Tibial nerve (tissue), 4 donors: Measurements from ENCODE around the gene ZNF841. TPM values are rescaled to one million over a fixed set of nuclear protein-coding genes. Genes with fewer than 3 reads are reported as not detected.
A peak's percentile ranks its signal among the peaks of the same experiment; 100 is the strongest.

ENCODE experiments used
- DNase-seq, 2 donors: peaks; one replicate each; pipeline ENCODE4 v3.0.0-alpha.2; 2019; ENCODE audit warnings: low spot score in 2 of 2
- H3K27ac ChIP-seq, 4 donors: fragments of 200-600 bp; sonication (generic) in 3 of 4; one replicate each; pipeline ENCODE4 v1.5.1; 2017 to 2019; ENCODE audit warnings: mild to moderate bottlenecking in 1 of 4
- H3K27me3 ChIP-seq, 2 donors: fragments of 200-600 bp; sonication (generic) in 1 of 2; one replicate each; pipeline versions ENCODE4 v1.5.1 to v1.6.0; 2017 to 2019
- H3K36me3 ChIP-seq, 3 donors: fragments of 200-600 bp; sonication (generic); one replicate each; pipeline ENCODE4 v1.5.1; 2018 to 2019
- H3K4me1 ChIP-seq, 4 donors: fragments of 200-600 bp; sonication (generic) in 3 of 4; one replicate each; pipeline ENCODE4 v1.5.1; 2017 to 2019
- H3K4me3 ChIP-seq, 4 donors: fragments of 200-600 bp; sonication (generic) in 3 of 4; one replicate each; pipeline ENCODE4 v1.5.1; 2017 to 2019; ENCODE audit warnings: mild to moderate bottlenecking in 1 of 4, moderate library complexity in 1 of 4
- H3K9me3 ChIP-seq, 4 donors: fragments of 200-600 bp; sonication (generic) in 3 of 4; one replicate each; pipeline ENCODE4 v1.5.1; 2017 to 2019
- EP300 ChIP-seq, 2 donors: sonication (generic); formaldehyde crosslinking; IDR thresholded peaks; one replicate each; pipeline ENCODE4 v1.6.1; 2017; ENCODE audit warnings: antibody characterized with exemption in 2 of 2, mild to moderate bottlenecking in 1 of 2
- POLR2A ChIP-seq, 2 donors: fragments of 450-650 bp; IDR thresholded peaks; one replicate each; pipeline ENCODE4 v1.6.1; 2017; ENCODE audit warnings: antibody characterized with exemption in 2 of 2, mild to moderate bottlenecking in 2 of 2, moderate library complexity in 2 of 2
- WGBS, 2 donors: methylation state at CpG; one replicate each; pipeline ENCODE4 v1.1.5; 2018; 5-methylcytosine and 5-hydroxymethylcytosine counted together
- total RNA-seq, 4 donors: library from RNA; depleted of rRNA; stranded (reverse); fragments of >200 nt; gene quantifications; one replicate each; pipeline ENCODE4 v1.1.0, GENCODE V29; 2016
- TF ChIP-seq, protein P1 (sequence below), 5 experiments: fragments of 200-600 bp in 3 of 5; fragments of 450-650 bp in 2 of 5; sonication (generic) in 3 of 5; IDR thresholded peaks; one replicate each; pipeline ENCODE4 v1.5.1; 2016 to 2019; ENCODE audit warnings: antibody characterized with exemption in 5 of 5, mild to moderate bottlenecking in 3 of 5, moderate library complexity in 2 of 5

The ZNF841 gene
- 10 to 100 TPM; 12.0 to 34.8 (median 25.7) TPM for total RNA-seq

DNA sequence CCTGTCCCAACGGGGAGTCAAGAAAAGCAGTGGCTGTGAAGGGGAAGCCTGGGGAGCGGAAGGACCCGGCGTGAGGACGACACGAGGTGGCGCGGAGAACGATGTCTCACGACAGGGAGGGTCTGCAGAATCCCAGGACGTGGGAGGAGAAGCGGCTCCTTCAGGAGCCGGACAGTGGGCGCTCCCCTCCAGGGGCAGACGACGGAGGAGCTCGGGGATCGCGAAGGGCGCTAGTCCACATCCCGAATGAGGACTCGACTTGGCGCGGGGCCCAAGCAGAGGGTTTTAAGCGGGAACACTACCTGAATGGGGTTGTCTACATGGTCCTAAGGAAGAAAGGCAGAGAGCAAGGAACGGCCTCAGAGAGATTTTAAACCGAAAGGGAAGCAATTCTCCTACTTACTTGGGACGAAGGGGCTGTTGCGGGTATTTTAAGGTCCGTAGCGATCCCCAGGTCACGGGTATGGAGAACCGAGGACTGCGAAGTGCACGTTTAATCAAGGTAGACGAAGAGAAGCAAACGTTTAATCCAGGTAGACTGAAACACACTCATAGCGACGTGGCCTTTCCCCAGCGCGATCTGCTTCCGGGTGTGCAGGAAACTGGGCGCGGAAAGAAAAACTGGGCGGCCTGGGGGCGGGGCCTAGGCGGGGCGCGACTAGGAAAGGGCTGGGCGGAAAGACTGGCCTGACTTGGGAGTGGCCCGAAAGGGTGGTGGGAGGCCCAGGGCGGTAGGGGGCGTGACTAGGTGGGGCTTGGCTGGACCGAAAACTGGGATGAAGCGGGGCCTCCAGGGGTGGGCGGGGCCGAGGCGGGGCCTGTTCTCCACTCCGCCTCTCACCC lies at the start of gene ZNF841:
TSS of gene ZNF841 (minus strand) at position 594 of the 843 bp plus-strand sequence. CDS start 10,964 bp downstream, outside the sequence.
- Histone ChIP-seq H3K4me1 (peaks cover 0 to 36% (median 9%) of the 10 kb centered on the region in 4 donors), H3K9me3 (peaks cover 0 to 57% (median 3%) of the 10 kb centered on the region in 4 donors), H3K4me3 (peak within 1 kb of the TSS; percentile 64 to 83 (median 77)), H3K27ac (peak within 1 kb of the TSS; percentile 39 to 83 (median 75)), H3K36me3 (peaks cover 0 to 35% (median 0%) of the 10 kb centered on the region in 3 donors), H3K27me3 (no peaks in the 10 kb centered on the region)
- WGBS, 2 donors, result 1% methylated on average over 55 to 59 of the region's 59 CpGs
- TF ChIP-seq POLR2A (IDR thresholded peaks at IDR 0.05) (peak in 1 of 2 donors; percentile 53), EP300 (IDR thresholded peaks at IDR 0.05) (peak in 1 of 2 donors; percentile 69)
- TF ChIP-seq, protein P1, sequence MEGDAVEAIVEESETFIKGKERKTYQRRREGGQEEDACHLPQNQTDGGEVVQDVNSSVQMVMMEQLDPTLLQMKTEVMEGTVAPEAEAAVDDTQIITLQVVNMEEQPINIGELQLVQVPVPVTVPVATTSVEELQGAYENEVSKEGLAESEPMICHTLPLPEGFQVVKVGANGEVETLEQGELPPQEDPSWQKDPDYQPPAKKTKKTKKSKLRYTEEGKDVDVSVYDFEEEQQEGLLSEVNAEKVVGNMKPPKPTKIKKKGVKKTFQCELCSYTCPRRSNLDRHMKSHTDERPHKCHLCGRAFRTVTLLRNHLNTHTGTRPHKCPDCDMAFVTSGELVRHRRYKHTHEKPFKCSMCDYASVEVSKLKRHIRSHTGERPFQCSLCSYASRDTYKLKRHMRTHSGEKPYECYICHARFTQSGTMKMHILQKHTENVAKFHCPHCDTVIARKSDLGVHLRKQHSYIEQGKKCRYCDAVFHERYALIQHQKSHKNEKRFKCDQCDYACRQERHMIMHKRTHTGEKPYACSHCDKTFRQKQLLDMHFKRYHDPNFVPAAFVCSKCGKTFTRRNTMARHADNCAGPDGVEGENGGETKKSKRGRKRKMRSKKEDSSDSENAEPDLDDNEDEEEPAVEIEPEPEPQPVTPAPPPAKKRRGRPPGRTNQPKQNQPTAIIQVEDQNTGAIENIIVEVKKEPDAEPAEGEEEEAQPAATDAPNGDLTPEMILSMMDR (IDR thresholded peaks at IDR 0.05), result peak in 1 of 5 experiments; percentile 5
- peak; percentile 89 to 90 for DNase-seq

- Histone ChIP-seq H3K36me3 (no peaks in the 10 kb centered on the region), H3K27ac (no peak overlapping the region)
- 84 to 88% methylated on average over 3 of the region's 3 CpGs for WGBS, 2 donors
Measured at GRCh38 chr19:52142001-52142595, 46.5 kb upstream of the ZNF841 start.

DNA sequence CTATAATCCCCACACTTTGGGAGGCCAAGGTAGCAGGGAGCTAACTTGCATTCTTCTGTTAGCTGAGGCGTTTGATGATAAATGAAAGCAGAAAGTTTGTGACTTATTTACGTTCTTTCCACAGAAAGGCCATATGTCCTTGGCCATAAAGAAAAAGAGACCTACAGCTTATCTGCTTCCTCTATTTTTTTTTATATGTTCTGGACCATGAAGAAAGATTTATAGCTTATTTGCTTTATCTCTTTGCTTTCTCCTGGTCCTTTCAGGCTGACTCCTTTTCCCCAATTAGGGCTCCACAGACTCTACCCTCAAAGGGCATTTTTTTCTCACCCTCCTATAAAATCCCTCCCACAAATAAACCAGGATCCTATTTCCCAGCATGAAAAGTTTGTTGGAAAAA lies 45.6 kb upstream of the ZNF841 start:
- H3K9me3 ChIP-seq, result no peaks in the 10 kb centered on the region
- H3K4me3 ChIP-seq, result no peak overlapping the region
- H3K27ac ChIP-seq, result no peak overlapping the region
- TF ChIP-seq EP300 (IDR thresholded peaks at IDR 0.05), result no peak
- TF ChIP-seq, protein P1 (IDR thresholded peaks at IDR 0.05), result no peak
- no peak for TF ChIP-seq POLR2A (IDR thresholded peaks at IDR 0.05)
- no peaks in the 10 kb centered on the region for H3K36me3 ChIP-seq
- WGBS, 2 donors, result 85 to 87% methylated on average over 2 of the region's 2 CpGs
- no peak for DNase-seq
- peaks cover 0 to 27% (median 7%) of the 10 kb centered on the region in 4 donors for H3K4me1 ChIP-seq
- no peaks in the 10 kb centered on the region for H3K27me3 ChIP-seq

More at GRCh38 chr19:52142001-52142595, 46.5 kb upstream of the ZNF841 start:
- Histone ChIP-seq H3K27me3 (no peaks in the 10 kb centered on the region), H3K4me1 (peaks cover 0 to 24% (median 7%) of the 10 kb centered on the region in 4 donors), H3K9me3 (no peaks in the 10 kb centered on the region), H3K4me3 (no peak overlapping the region)
- TF ChIP-seq POLR2A (IDR thresholded peaks at IDR 0.05) (no peak), EP300 (IDR thresholded peaks at IDR 0.05) (no peak)
- TF ChIP-seq, protein P1 (IDR thresholded peaks at IDR 0.05), result no peak
- no peak for DNase-seq

GRCh38 chr19:52140032-52140710 lies 44.6 kb upstream of the ZNF841 start:
- peak in 1 of 2 donors; percentile 7 for DNase-seq
- WGBS, 2 donors, result 12 to 16% methylated on average over 22 of the region's 22 CpGs
- peak overlapping the region; percentile 46 to 95 (median 75) for H3K27ac ChIP-seq
- no peaks in the 10 kb centered on the region for H3K36me3 ChIP-seq
- peak overlapping the region; percentile 8 to 96 (median 74) for H3K4me3 ChIP-seq
- TF ChIP-seq EP300 (IDR thresholded peaks at IDR 0.05), result no peak
- TF ChIP-seq, protein P1 (IDR thresholded peaks at IDR 0.05), result no peak
- no peak for TF ChIP-seq POLR2A (IDR thresholded peaks at IDR 0.05)
- no peaks in the 10 kb centered on the region for H3K9me3 ChIP-seq
- peaks cover 0 to 27% (median 7%) of the 10 kb centered on the region in 4 donors for H3K4me1 ChIP-seq
- no peaks in the 10 kb centered on the region for H3K27me3 ChIP-seq
